Kidney (tissue), 14 donors: ENCODE data around the gene PGK1. TPM values are rescaled to one million over a fixed set of nuclear protein-coding genes. Genes with fewer than 3 reads are reported as not detected.

Experiments used
- DNase-seq, 5 donors: peaks; one replicate each; pipeline ENCODE4 v3.0.0-alpha.2; 2013 to 2020
- FAIRE-seq: peaks from 2 replicates; lab custom pipeline; 2012; peaks lifted over from hg19 to GRCh38; lab: Jason Lieb, UNC
- H3K27ac ChIP-seq, 2 donors: one replicate each; pipeline ENCODE4 v1.7.0; 2013; ENCODE audit warnings: low read depth in 2 of 2, low read length in 2 of 2, inconsistent platforms in 1 of 2
- H3K27me3 ChIP-seq: one replicate; pipeline ENCODE4 v1.7.1; 2013; ENCODE audit warnings: low read length, inconsistent platforms; ENCODE audit not compliant: control insufficient read depth, insufficient read depth
- H3K36me3 ChIP-seq, 3 donors: one replicate each; pipeline versions ENCODE4 v1.7.0 to v1.7.1; 2013; ENCODE audit warnings: low read length in 3 of 3, control low read depth in 1 of 3, inconsistent platforms in 1 of 3; ENCODE audit not compliant: insufficient read depth in 3 of 3, control insufficient read depth in 2 of 3
- H3K4me1 ChIP-seq, 3 donors: one replicate each; pipeline versions ENCODE4 v1.7.0 to v1.7.1; 2013; ENCODE audit warnings: low read length in 3 of 3, inconsistent platforms in 1 of 3, low read depth in 1 of 3; ENCODE audit not compliant: control insufficient read depth in 2 of 3, insufficient read depth in 2 of 3
- H3K4me3 ChIP-seq, 3 donors: one replicate each; pipeline versions ENCODE4 v1.7.0 to v1.8.1; 2013; ENCODE audit warnings: low read length in 3 of 3, control low read depth in 1 of 3, inconsistent platforms in 1 of 3
- H3K9ac ChIP-seq, 3 donors: one replicate each; pipeline versions ENCODE4 v1.7.0 to v1.7.1; 2013; ENCODE audit warnings: low read length in 3 of 3, control low read depth in 1 of 3, inconsistent platforms in 1 of 3
- H3K9me3 ChIP-seq, 3 donors: one replicate each; pipeline versions ENCODE4 v1.7.0 to v1.7.1; 2013; ENCODE audit warnings: low read length in 3 of 3, control low read depth in 1 of 3, inconsistent platforms in 1 of 3; ENCODE audit not compliant: control insufficient read depth in 2 of 3, insufficient read depth in 1 of 3
- CTCF ChIP-seq: IDR thresholded peaks from 3 replicates; pipeline ENCODE4 v1.5.1; 2012; ENCODE audit warnings: mild to moderate bottlenecking, moderate library complexity, borderline replicate concordance; ENCODE audit not compliant: insufficient read depth; ENCODE audit errors: extremely low read depth
- intact Hi-C: fragments of 100-400 bp; cut with DNase I; formaldehyde crosslinking; loops from one replicate; pipeline ENCODE4 v1.11.1; 2022
- polyA plus RNA-seq: library from polyadenylated mRNA; stranded (reverse); fragments of 350-450 nt; fragmentation: Illumina TruSeq; extraction: RNeasy Lipid Tissue Mini Kit (QIAGEN cat#74804); gene quantifications from one replicate; pipeline ENCODE4 v1.2.3, GENCODE V29; 2014; ENCODE audit warnings: low read depth, low replicate concordance; ENCODE audit not compliant: insufficient read depth
- total RNA-seq: library from RNA; stranded (reverse); fragmentation: NEBNext Ultra II Directional; extraction: Animal tissue kit (Norgen Biotek cat#: 25700); gene quantifications from one replicate; pipeline ENCODE4 v1.2.1, GENCODE V29; 2021
- donor health status: control.
- donor health status: control.
- donor health status: control.
- donor health status: control.
- donor health status: control.
- donor health status: DM: yes; HTN: yes; CAD: no.
- donor health status: Normal renal cell carcinoma (clear cell type).

The PGK1 gene
- total and polyA plus RNA-seq, 2 donors from 2014 or later, result 356 to 471 TPM

- H3K4me3 ChIP-seq, result peak overlapping the region; percentile 88 to 98 (median 92)
- H3K4me1 ChIP-seq, result peaks cover 0 to 22% (median 18%) of the 10 kb centered on the region in 3 donors
- peak; percentile 37 to 81 (median 63) for DNase-seq
- H3K9me3 ChIP-seq, result no peaks in the 10 kb centered on the region
- peak overlapping the region; percentile 81 to 98 (median 82) for H3K9ac ChIP-seq
- intact Hi-C loops, result no loop called here
- peak overlapping the region; percentile 93 to 98 for H3K27ac ChIP-seq
- peaks cover 0 to 3% (median 0%) of the 10 kb centered on the region in 3 donors for H3K36me3 ChIP-seq
- no peaks in the 10 kb centered on the region for H3K27me3 ChIP-seq
- no peak for TF ChIP-seq CTCF
- FAIRE-seq, result no peak
These were observed 564 bp downstream of the PGK1 start for GRCh38 chrX:78104447-78105176.

GRCh38 chrX:78105944-78106650 lies 2.0 kb downstream of the PGK1 start:
- intact Hi-C loops, result no loop called here
- DNase-seq (no peak), FAIRE-seq (no peak)
- Histone ChIP-seq H3K4me3 (peak overlapping the region in 2 of 3 donors; percentile 88 to 98), H3K36me3 (peaks cover 0 to 3% (median 0%) of the 10 kb centered on the region in 3 donors), H3K27me3 (no peaks in the 10 kb centered on the region), H3K27ac (peak overlapping the region in 1 of 2 donors; percentile 98), H3K4me1 (peaks cover 0 to 22% (median 18%) of the 10 kb centered on the region in 3 donors), H3K9ac (peak overlapping the region in 1 of 3 donors; percentile 82), H3K9me3 (no peaks in the 10 kb centered on the region)
- TF ChIP-seq CTCF, result no peak

DNA sequence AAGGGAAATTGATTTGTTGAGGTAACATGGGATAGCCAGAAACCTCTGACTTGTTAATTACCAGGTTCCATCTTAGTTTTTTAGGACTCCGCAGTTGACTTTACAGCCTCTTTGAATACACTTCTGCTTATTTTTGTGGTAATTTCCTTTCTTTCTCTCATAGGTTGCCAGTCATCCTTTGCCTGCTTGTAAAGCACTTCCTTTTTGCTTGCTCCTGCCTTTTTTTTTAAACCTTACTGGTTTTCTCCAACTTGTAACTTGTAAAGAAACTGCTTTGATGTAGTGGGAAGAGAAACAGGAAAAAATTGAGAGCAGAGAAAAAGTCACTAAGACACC lies 2.6 kb downstream of the PGK1 start:
- no peak overlapping the region for H3K27ac ChIP-seq
- H3K4me1 ChIP-seq, result peaks cover 0 to 22% (median 18%) of the 10 kb centered on the region in 3 donors
- intact Hi-C loops, result no loop called here
- FAIRE-seq (no peak), DNase-seq (no peak)
- no peaks in the 10 kb centered on the region for H3K9me3 ChIP-seq
- no peak for TF ChIP-seq CTCF
- H3K36me3 ChIP-seq, result peaks cover 0 to 3% (median 0%) of the 10 kb centered on the region in 3 donors
- peak overlapping the region in 2 of 3 donors; percentile 88 to 98 for H3K4me3 ChIP-seq
- no peak overlapping the region for H3K9ac ChIP-seq
- H3K27me3 ChIP-seq, result no peaks in the 10 kb centered on the region
